ENCODE data around the gene PTP4A1.
"Not testable (repeated sequence)": the region's sequence is repeated elsewhere in the genome, so short reads cannot be mapped to it uniquely, and the experiment has no call there.

PTP4A1 gene

GRCh38 chr6:63581355-63582013 is 9.2 kb downstream of the PTP4A1 start:
- DNase-seq (ENCODE audit: extremely low read depth in 1 of 2, low read depth in 1 of 2), result no peak

GRCh38 chr6:63582579-63583231 is 10.4 kb downstream of the PTP4A1 start:
- DNase-seq (ENCODE audit: extremely low read depth in 1 of 2, low read depth in 1 of 2), result no peak

- DNase-seq (ENCODE audit: extremely low read depth in 1 of 2, low read depth in 1 of 2), result no peak
Observed at GRCh38 chr6:63584125-63584514, 11.8 kb downstream of the PTP4A1 start.

- DNase-seq (ENCODE audit: extremely low read depth in 1 of 2, low read depth in 1 of 2), result no peak
Observed at GRCh38 chr6:63584566-63584965, 12.3 kb downstream of the PTP4A1 start.

- not testable (repeated sequence) for DNase-seq (ENCODE audit: extremely low read depth in 1 of 2, low read depth in 1 of 2)
Observed at GRCh38 chr6:63585652-63586051, 13.4 kb downstream of the PTP4A1 start.

GRCh38 chr6:63589952-63590411 is 17.7 kb downstream of the PTP4A1 start:
- no peak for DNase-seq (ENCODE audit: extremely low read depth in 1 of 2, low read depth in 1 of 2)

- DNase-seq (ENCODE audit: extremely low read depth in 1 of 2, low read depth in 1 of 2), result no peak
Observed at GRCh38 chr6:63592886-63593285, 20.6 kb downstream of the PTP4A1 start.

- DNase-seq (ENCODE audit: extremely low read depth in 1 of 2, low read depth in 1 of 2), result no peak
Observed at GRCh38 chr6:63597141-63598048, 25.1 kb downstream of the PTP4A1 start.

GRCh38 chr6:63598049-63599036 is 26.1 kb downstream of the PTP4A1 start:
- peak; percentile 42 to 50 for DNase-seq (ENCODE audit: extremely low read depth in 1 of 2, low read depth in 1 of 2)

- no peak for DNase-seq (ENCODE audit: extremely low read depth in 1 of 2, low read depth in 1 of 2)
Observed at GRCh38 chr6:63599243-63599642, 27.0 kb downstream of the PTP4A1 start.

- DNase-seq (ENCODE audit: extremely low read depth in 1 of 2, low read depth in 1 of 2), result no peak
Observed at GRCh38 chr6:63600136-63600535, 27.9 kb downstream of the PTP4A1 start.

- DNase-seq (ENCODE audit: extremely low read depth in 1 of 2, low read depth in 1 of 2), result no peak
Observed at GRCh38 chr6:63609231-63609630, 37.0 kb downstream of the PTP4A1 start.

GRCh38 chr6:63610944-63611343 is 38.7 kb downstream of the PTP4A1 start:
- DNase-seq (ENCODE audit: extremely low read depth in 1 of 2, low read depth in 1 of 2), result no peak

GRCh38 chr6:63611560-63611959 is 39.3 kb downstream of the PTP4A1 start:
- no peak for DNase-seq (ENCODE audit: extremely low read depth in 1 of 2, low read depth in 1 of 2)

- DNase-seq (ENCODE audit: extremely low read depth in 1 of 2, low read depth in 1 of 2), result no peak
Observed at GRCh38 chr6:63615590-63615989, 43.3 kb downstream of the PTP4A1 start.
